GM21723 (cell line): ENCODE data around the gene CCDC54.

Experiments
- ATAC-seq: cut with Tn5 transposase; IDR thresholded peaks from one replicate; pipeline ENCODE4 v1.9.1; 2021; ENCODE audit warnings: mild to moderate bottlenecking, moderate library complexity; ENCODE audit not compliant: unreplicated experiment

CCDC54 gene

GRCh38 chr3:107392549-107393165 is 15.4 kb downstream of the CCDC54 start:
- no peak for ATAC-seq

GRCh38 chr3:107394502-107394901 is 17.3 kb downstream of the CCDC54 start:
- ATAC-seq: no peak

- no peak for ATAC-seq
Observed at GRCh38 chr3:107395066-107395465, 17.8 kb downstream of the CCDC54 start.

GRCh38 chr3:107401301-107401700 is 24.1 kb downstream of the CCDC54 start:
- ATAC-seq: no peak

- no peak for ATAC-seq
Observed at GRCh38 chr3:107402214-107402613, 25.0 kb downstream of the CCDC54 start.

GRCh38 chr3:107404727-107405469 is 27.7 kb downstream of the CCDC54 start:
- ATAC-seq: no peak

- ATAC-seq: no peak
Observed at GRCh38 chr3:107407355-107407754, 30.1 kb downstream of the CCDC54 start.

- ATAC-seq: no peak
Observed at GRCh38 chr3:107408513-107408912, 31.3 kb downstream of the CCDC54 start.

GRCh38 chr3:107409365-107409764 is 32.1 kb downstream of the CCDC54 start:
- ATAC-seq: no peak

GRCh38 chr3:107410606-107411005 is 33.4 kb downstream of the CCDC54 start:
- ATAC-seq: no peak

GRCh38 chr3:107411056-107411455 is 33.8 kb downstream of the CCDC54 start:
- no peak for ATAC-seq

GRCh38 chr3:107411779-107412178 is 34.5 kb downstream of the CCDC54 start:
- no peak for ATAC-seq

GRCh38 chr3:107412376-107412775 is 35.1 kb downstream of the CCDC54 start:
- no peak for ATAC-seq

- ATAC-seq: no peak
Observed at GRCh38 chr3:107413264-107413663, 36.0 kb downstream of the CCDC54 start.

GRCh38 chr3:107414325-107414964 is 37.2 kb downstream of the CCDC54 start:
- ATAC-seq: peak; percentile 88

- no peak for ATAC-seq
Observed at GRCh38 chr3:107416138-107416537, 38.9 kb downstream of the CCDC54 start.

- ATAC-seq: no peak
Observed at GRCh38 chr3:107416886-107417285, 39.6 kb downstream of the CCDC54 start.

GRCh38 chr3:107421170-107421792 is 44.0 kb downstream of the CCDC54 start:
- ATAC-seq: peak; percentile 92

- no peak for ATAC-seq
Observed at GRCh38 chr3:107421881-107422280, 44.6 kb downstream of the CCDC54 start.

- ATAC-seq: no peak
Observed at GRCh38 chr3:107425033-107425432, 47.8 kb downstream of the CCDC54 start.

- ATAC-seq: no peak
Observed at GRCh38 chr3:107426223-107426622, 49.0 kb downstream of the CCDC54 start.
